Measurements from ENCODE around the gene BOLA1.

BOLA1 gene

GRCh38 chr1:149934356-149934755 is 35.0 kb downstream of the BOLA1 start:
- TF ChIP-seq TCF12 (IDR thresholded peaks at IDR 0.05; ENCODE audit: low read depth): no peak
- TF ChIP-seq ZBTB7A (IDR thresholded peaks at IDR 0.05; ENCODE audit: low read depth): no peak
- TF ChIP-seq CEBPB (IDR thresholded peaks at IDR 0.05): no peak
- TF ChIP-seq YY1 (IDR thresholded peaks at IDR 0.05; ENCODE audit: low read depth): no peak
- no peak for TF ChIP-seq EGR1 (IDR thresholded peaks at IDR 0.05)
- no peak for TF ChIP-seq MAX (IDR thresholded peaks at IDR 0.05)
- no peak for TF ChIP-seq NFIC (IDR thresholded peaks at IDR 0.05)
- TF ChIP-seq CREB1 (IDR thresholded peaks at IDR 0.05; ENCODE audit: low read depth): no peak
- no peak for TF ChIP-seq REST (IDR thresholded peaks at IDR 0.05; ENCODE audit: low read depth)
- no peak for TF ChIP-seq FOXM1 (IDR thresholded peaks at IDR 0.05; ENCODE audit: borderline replicate concordance, low read depth)

- no peak for TF ChIP-seq NFIC (IDR thresholded peaks at IDR 0.05)
- no peak for TF ChIP-seq EP300 (IDR thresholded peaks at IDR 0.05; ENCODE audit: borderline replicate concordance)
- no peak for TF ChIP-seq MAX (IDR thresholded peaks at IDR 0.05)
- 0 out of 2 replicates have a peak, but pooled peaks have one; percentile 56 for TF ChIP-seq ZBTB7A (IDR thresholded peaks at IDR 0.05; ENCODE audit: low read depth)
- TF ChIP-seq EGR1 (IDR thresholded peaks at IDR 0.05): no peak
Observed at GRCh38 chr1:149936170-149936991, 37.0 kb downstream of the BOLA1 start, which contains the start of gene MTMR11. MTMR11 (minus strand) TSS chr1:149936879; CDS start chr1:149936647, 232 bp downstream.

- TF ChIP-seq NFIC (IDR thresholded peaks at IDR 0.05) (no peak), EP300 (IDR thresholded peaks at IDR 0.05; ENCODE audit: borderline replicate concordance) (no peak), TAF1 (IDR thresholded peaks at IDR 0.05; ENCODE audit: low read depth) (no peak), YY1 (IDR thresholded peaks at IDR 0.05; ENCODE audit: low read depth) (no peak), RAD21 (IDR thresholded peaks at IDR 0.05; ENCODE audit: low read depth) (no peak), MAX (IDR thresholded peaks at IDR 0.05) (no peak), ZBTB7A (IDR thresholded peaks at IDR 0.05; ENCODE audit: low read depth) (no peak), CREB1 (IDR thresholded peaks at IDR 0.05; ENCODE audit: low read depth) (no peak), REST (IDR thresholded peaks at IDR 0.05; ENCODE audit: low read depth) (no peak), CEBPB (IDR thresholded peaks at IDR 0.05) (no peak), FOXM1 (IDR thresholded peaks at IDR 0.05; ENCODE audit: borderline replicate concordance, low read depth) (no peak), USF1 (IDR thresholded peaks at IDR 0.05) (no peak), TEAD4 (IDR thresholded peaks at IDR 0.05) (no peak), EGR1 (IDR thresholded peaks at IDR 0.05) (no peak), TCF12 (IDR thresholded peaks at IDR 0.05; ENCODE audit: low read depth) (no peak)
Observed at GRCh38 chr1:149936992-149937705, 37.8 kb downstream of the BOLA1 start.

- TF ChIP-seq TCF12 (IDR thresholded peaks at IDR 0.05; ENCODE audit: low read depth) (no peak), CREB1 (IDR thresholded peaks at IDR 0.05; ENCODE audit: low read depth) (no peak), NFIC (IDR thresholded peaks at IDR 0.05) (no peak), TAF1 (IDR thresholded peaks at IDR 0.05; ENCODE audit: low read depth) (no peak), CEBPB (IDR thresholded peaks at IDR 0.05) (no peak), EGR1 (IDR thresholded peaks at IDR 0.05) (no peak), EP300 (IDR thresholded peaks at IDR 0.05; ENCODE audit: borderline replicate concordance) (no peak), FOXM1 (IDR thresholded peaks at IDR 0.05; ENCODE audit: borderline replicate concordance, low read depth) (no peak), TEAD4 (IDR thresholded peaks at IDR 0.05) (no peak)
Observed at GRCh38 chr1:149937759-149938158, 38.4 kb downstream of the BOLA1 start.

- TF ChIP-seq EGR1 (IDR thresholded peaks at IDR 0.05): no peak
Observed at GRCh38 chr1:149940427-149940826, 41.1 kb downstream of the BOLA1 start.

- TF ChIP-seq MAX (IDR thresholded peaks at IDR 0.05) (no peak), TCF12 (IDR thresholded peaks at IDR 0.05; ENCODE audit: low read depth) (no peak), EP300 (IDR thresholded peaks at IDR 0.05; ENCODE audit: borderline replicate concordance) (no peak), TAF1 (IDR thresholded peaks at IDR 0.05; ENCODE audit: low read depth) (no peak), CREB1 (IDR thresholded peaks at IDR 0.05; ENCODE audit: low read depth) (no peak), TEAD4 (IDR thresholded peaks at IDR 0.05) (no peak), CEBPB (IDR thresholded peaks at IDR 0.05) (no peak), FOXM1 (IDR thresholded peaks at IDR 0.05; ENCODE audit: borderline replicate concordance, low read depth) (no peak), YY1 (IDR thresholded peaks at IDR 0.05; ENCODE audit: low read depth) (no peak)
Observed at GRCh38 chr1:149942207-149942606, 42.8 kb downstream of the BOLA1 start.
